HCT116 (cell line): ENCODE measurements around the gene SLC4A4.

Source experiments
- CTCF ChIP-seq, 3 experiments: fragments of 200-600 bp in 1 of 3; sonication (generic) in 1 of 3; IDR thresholded peaks in 2 of 3; conservative IDR thresholded peaks in 1 of 3; 2 replicates each; pipeline ENCODE4 v1.5.1; 2012 to 2017; ENCODE audit warnings: low read depth in 2 of 3, low read length in 2 of 3, antibody characterized with exemption in 1 of 3, borderline replicate concordance in 1 of 3, control low read depth in 1 of 3, mild to moderate bottlenecking in 1 of 3, mixed read lengths in 1 of 3, mixed run types in 1 of 3, moderate library complexity in 1 of 3; ENCODE audit not compliant: insufficient read depth in 1 of 3
- POLR2A ChIP-seq: IDR thresholded peaks from 2 replicates; pipeline ENCODE4 v1.7.0; 2011; ENCODE audit warnings: borderline replicate concordance; ENCODE audit not compliant: insufficient read depth, insufficient read length; ENCODE audit errors: extremely low read depth
- YY1 ChIP-seq: IDR thresholded peaks from 2 replicates; pipeline ENCODE4 v1.6.1; 2011; ENCODE audit warnings: low read length, low read depth, moderate library complexity, mild to moderate bottlenecking; ENCODE audit not compliant: insufficient replicate concordance; ENCODE audit errors: extremely low read depth

GRCh38 chr4:71449878-71450277 is 111.1 kb downstream of the SLC4A4 start:
- no peak for TF ChIP-seq POLR2A
- TF ChIP-seq CTCF (IDR thresholded peaks at IDR 0.05 in 2 of 3, conservative IDR thresholded peaks at IDR 0.05 in 1 of 3; ENCODE audit: borderline replicate concordance in 1 of 3, insufficient read depth in 1 of 3, low read depth in 2 of 3, low read length in 2 of 3): no peak
- TF ChIP-seq YY1: no peak
